GM12878 (cell line): Measurements from ENCODE around the gene GPR107. TPM values are rescaled to one million over a fixed set of nuclear protein-coding genes. Genes with fewer than 3 reads are reported as not detected.
A peak's percentile ranks its signal among the peaks of the same experiment; 100 is the strongest.

ENCODE experiments used
- BCL11A ChIP-seq: IDR thresholded peaks from 2 replicates; pipeline ENCODE4 v1.6.1; 2011; ENCODE audit warnings: low read depth, low read length
- CHD2 ChIP-seq: IDR thresholded peaks from 2 replicates; pipeline ENCODE4 v1.6.1; 2011; ENCODE audit warnings: low read depth, low read length, improper control_type of control experiment, borderline replicate concordance
- CREB1 ChIP-seq: IDR thresholded peaks from 2 replicates; pipeline ENCODE4 v1.6.1; 2012; ENCODE audit warnings: low read depth, mild to moderate bottlenecking, inconsistent platforms
- EP300 ChIP-seq, 2 experiments: fragments of 150-350 bp in 1 of 2; IDR thresholded peaks; 2 replicates each; pipeline ENCODE4 v1.6.1; 2011 to 2012; ENCODE audit warnings: low read depth in 2 of 2, low read length in 2 of 2, borderline replicate concordance in 1 of 2, improper control_type of control experiment in 1 of 2, inconsistent platforms in 1 of 2; ENCODE audit not compliant: control insufficient read depth in 1 of 2
- FOXK2 ChIP-seq: fragments of 450-650 bp; IDR thresholded peaks from 2 replicates; pipeline ENCODE4 v1.6.1; 2017; ENCODE audit warnings: mild to moderate bottlenecking, moderate library complexity
- HDGF ChIP-seq: fragments of 450-650 bp; IDR thresholded peaks from 2 replicates; pipeline ENCODE4 v1.6.1; 2016; ENCODE audit warnings: antibody characterized with exemption
- JUNB ChIP-seq: IDR thresholded peaks from 2 replicates; pipeline ENCODE4 v1.6.1; 2016; ENCODE audit warnings: antibody characterized with exemption, mild to moderate bottlenecking
- MLLT1 ChIP-seq: fragments of 450-650 bp; IDR thresholded peaks from 2 replicates; pipeline ENCODE4 v1.6.1; 2016; ENCODE audit warnings: mild to moderate bottlenecking
- NBN ChIP-seq: fragments of 450-650 bp; IDR thresholded peaks from 2 replicates; pipeline ENCODE4 v1.6.1; 2016
- NFYA ChIP-seq: IDR thresholded peaks from 2 replicates; pipeline ENCODE4 v1.6.1; 2011; ENCODE audit warnings: low read depth, mild to moderate bottlenecking, low read length, improper control_type of control experiment, borderline replicate concordance
- PAX5 ChIP-seq: IDR thresholded peaks from 2 replicates; pipeline ENCODE4 v1.6.1; 2011; ENCODE audit warnings: low read depth, low read length, borderline replicate concordance
- RAD51 ChIP-seq: fragments of 450-650 bp; IDR thresholded peaks from 2 replicates; pipeline ENCODE4 v1.6.1; 2016; ENCODE audit warnings: moderate library complexity, mild to moderate bottlenecking, inconsistent platforms
- SMAD5 ChIP-seq: IDR thresholded peaks from 2 replicates; pipeline ENCODE4 v1.6.1; 2016; ENCODE audit warnings: antibody characterized with exemption, low read depth
- TCF12 ChIP-seq: IDR thresholded peaks from 2 replicates; pipeline ENCODE4 v1.6.1; 2011; ENCODE audit warnings: low read depth, mild to moderate bottlenecking, low read length
- USF2 ChIP-seq: IDR thresholded peaks from 2 replicates; pipeline ENCODE4 v1.6.1; 2011; ENCODE audit warnings: low read depth, low read length, improper control_type of control experiment, borderline replicate concordance
- ZNF217 ChIP-seq: fragments of 450-650 bp; IDR thresholded peaks from 2 replicates; pipeline ENCODE4 v1.6.1; 2017; ENCODE audit warnings: antibody characterized with exemption, mild to moderate bottlenecking
- polyA plus RNA-seq, 11 experiments: library from polyadenylated mRNA; depleted of rRNA in 4 of 11; unstranded in 6 of 11; stranded (reverse) in 5 of 11; fragments of >200 nt; fragmentation: Nextera tagmentation in 4 of 11; fragmentation: Illumina TruSeq in 1 of 11; extraction: Ambion mirVana in 4 of 11; extraction: Trizol in 1 of 11; gene quantifications; 1 replicate in 1 of 11; 2 replicates in 10 of 11; pipeline versions ENCODE4 v1.2.1 to v1.2.3, GENCODE V29; 2011 to 2016; ENCODE audit warnings: inconsistent platforms in 2 of 11, missing spikeins in 2 of 11, low read depth in 1 of 11
- total RNA-seq, 4 experiments: library from RNA; depleted of rRNA in 3 of 4; stranded (reverse); fragments of >200 nt in 3 of 4; fragmentation: Illumina TruSeq in 1 of 4; extraction: Trizol in 1 of 4; gene quantifications; 2 replicates each; pipeline versions ENCODE4 v1.2.1 to v1.2.3, GENCODE V29; 2013 to 2021
- TF ChIP-seq, protein P1 (sequence below): fragments of 450-650 bp; formaldehyde crosslinking; IDR thresholded peaks from 2 replicates; pipeline ENCODE4 v1.5.0; 2022; ENCODE audit warnings: mild to moderate bottlenecking, missing genetic modification characterization
- TF ChIP-seq, protein P2 (sequence below): fragments of 450-650 bp; formaldehyde crosslinking; IDR thresholded peaks from 2 replicates; pipeline ENCODE4 v1.4.0; 2020; ENCODE audit warnings: mild to moderate bottlenecking, moderate library complexity
- TF ChIP-seq, protein P3 (sequence below): fragments of 450-650 bp; IDR thresholded peaks from 2 replicates; pipeline ENCODE4 v1.6.1; 2014; ENCODE audit warnings: mild to moderate bottlenecking

Gene GPR107
- total and polyA plus RNA-seq, 10 of the 15 experiments (the other 5 are each of a cell fraction or from before 2014, with no cell fraction given): 2.7 to 21.4 (median 10.6) TPM

- TF ChIP-seq RAD51 (0 out of 2 replicates have a peak, but pooled peaks have one; percentile 23), SMAD5 (no peak), PAX5 (peak; percentile 85), USF2 (no peak), CREB1 (peak; percentile 92), TCF12 (peak; percentile 59; the same call in 1 of the 2 replicates), EP300 (IDR thresholded peaks at IDR 0.05; ENCODE audit: borderline replicate concordance in 1 of 2, control insufficient read depth in 1 of 2, low read depth in 2 of 2, low read length in 2 of 2) (peak; percentile 96 to 98; a peak in 3 of 4 replicates), CHD2 (peak; percentile 34; the same call in 1 of the 2 replicates), HDGF (0 out of 2 replicates have a peak, but pooled peaks have one; percentile 16), BCL11A (peak; percentile 96), ZNF217 (no peak), NBN (peak; percentile 85; the same call in 1 of the 2 replicates), NFYA (no peak), JUNB (peak; percentile 86), FOXK2 (no peak), MLLT1 (0 out of 2 replicates have a peak, but pooled peaks have one; percentile 34)
- TF ChIP-seq, protein P1, sequence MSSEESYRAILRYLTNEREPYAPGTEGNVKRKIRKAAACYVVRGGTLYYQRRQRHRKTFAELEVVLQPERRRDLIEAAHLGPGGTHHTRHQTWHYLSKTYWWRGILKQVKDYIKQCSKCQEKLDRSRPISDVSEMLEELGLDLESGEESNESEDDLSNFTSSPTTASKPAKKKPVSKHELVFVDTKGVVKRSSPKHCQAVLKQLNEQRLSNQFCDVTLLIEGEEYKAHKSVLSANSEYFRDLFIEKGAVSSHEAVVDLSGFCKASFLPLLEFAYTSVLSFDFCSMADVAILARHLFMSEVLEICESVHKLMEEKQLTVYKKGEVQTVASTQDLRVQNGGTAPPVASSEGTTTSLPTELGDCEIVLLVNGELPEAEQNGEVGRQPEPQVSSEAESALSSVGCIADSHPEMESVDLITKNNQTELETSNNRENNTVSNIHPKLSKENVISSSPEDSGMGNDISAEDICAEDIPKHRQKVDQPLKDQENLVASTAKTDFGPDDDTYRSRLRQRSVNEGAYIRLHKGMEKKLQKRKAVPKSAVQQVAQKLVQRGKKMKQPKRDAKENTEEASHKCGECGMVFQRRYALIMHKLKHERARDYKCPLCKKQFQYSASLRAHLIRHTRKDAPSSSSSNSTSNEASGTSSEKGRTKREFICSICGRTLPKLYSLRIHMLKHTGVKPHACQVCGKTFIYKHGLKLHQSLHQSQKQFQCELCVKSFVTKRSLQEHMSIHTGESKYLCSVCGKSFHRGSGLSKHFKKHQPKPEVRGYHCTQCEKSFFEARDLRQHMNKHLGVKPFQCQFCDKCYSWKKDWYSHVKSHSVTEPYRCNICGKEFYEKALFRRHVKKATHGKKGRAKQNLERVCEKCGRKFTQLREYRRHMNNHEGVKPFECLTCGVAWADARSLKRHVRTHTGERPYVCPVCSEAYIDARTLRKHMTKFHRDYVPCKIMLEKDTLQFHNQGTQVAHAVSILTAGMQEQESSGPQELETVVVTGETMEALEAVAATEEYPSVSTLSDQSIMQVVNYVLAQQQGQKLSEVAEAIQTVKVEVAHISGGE (CRISPR knock-in tag): no peak
- TF ChIP-seq, protein P2, sequence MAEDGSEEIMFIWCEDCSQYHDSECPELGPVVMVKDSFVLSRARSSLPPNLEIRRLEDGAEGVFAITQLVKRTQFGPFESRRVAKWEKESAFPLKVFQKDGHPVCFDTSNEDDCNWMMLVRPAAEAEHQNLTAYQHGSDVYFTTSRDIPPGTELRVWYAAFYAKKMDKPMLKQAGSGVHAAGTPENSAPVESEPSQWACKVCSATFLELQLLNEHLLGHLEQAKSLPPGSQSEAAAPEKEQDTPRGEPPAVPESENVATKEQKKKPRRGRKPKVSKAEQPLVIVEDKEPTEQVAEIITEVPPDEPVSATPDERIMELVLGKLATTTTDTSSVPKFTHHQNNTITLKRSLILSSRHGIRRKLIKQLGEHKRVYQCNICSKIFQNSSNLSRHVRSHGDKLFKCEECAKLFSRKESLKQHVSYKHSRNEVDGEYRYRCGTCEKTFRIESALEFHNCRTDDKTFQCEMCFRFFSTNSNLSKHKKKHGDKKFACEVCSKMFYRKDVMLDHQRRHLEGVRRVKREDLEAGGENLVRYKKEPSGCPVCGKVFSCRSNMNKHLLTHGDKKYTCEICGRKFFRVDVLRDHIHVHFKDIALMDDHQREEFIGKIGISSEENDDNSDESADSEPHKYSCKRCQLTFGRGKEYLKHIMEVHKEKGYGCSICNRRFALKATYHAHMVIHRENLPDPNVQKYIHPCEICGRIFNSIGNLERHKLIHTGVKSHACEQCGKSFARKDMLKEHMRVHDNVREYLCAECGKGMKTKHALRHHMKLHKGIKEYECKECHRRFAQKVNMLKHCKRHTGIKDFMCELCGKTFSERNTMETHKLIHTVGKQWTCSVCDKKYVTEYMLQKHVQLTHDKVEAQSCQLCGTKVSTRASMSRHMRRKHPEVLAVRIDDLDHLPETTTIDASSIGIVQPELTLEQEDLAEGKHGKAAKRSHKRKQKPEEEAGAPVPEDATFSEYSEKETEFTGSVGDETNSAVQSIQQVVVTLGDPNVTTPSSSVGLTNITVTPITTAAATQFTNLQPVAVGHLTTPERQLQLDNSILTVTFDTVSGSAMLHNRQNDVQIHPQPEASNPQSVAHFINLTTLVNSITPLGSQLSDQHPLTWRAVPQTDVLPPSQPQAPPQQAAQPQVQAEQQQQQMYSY: no peak
- TF ChIP-seq, protein P3, sequence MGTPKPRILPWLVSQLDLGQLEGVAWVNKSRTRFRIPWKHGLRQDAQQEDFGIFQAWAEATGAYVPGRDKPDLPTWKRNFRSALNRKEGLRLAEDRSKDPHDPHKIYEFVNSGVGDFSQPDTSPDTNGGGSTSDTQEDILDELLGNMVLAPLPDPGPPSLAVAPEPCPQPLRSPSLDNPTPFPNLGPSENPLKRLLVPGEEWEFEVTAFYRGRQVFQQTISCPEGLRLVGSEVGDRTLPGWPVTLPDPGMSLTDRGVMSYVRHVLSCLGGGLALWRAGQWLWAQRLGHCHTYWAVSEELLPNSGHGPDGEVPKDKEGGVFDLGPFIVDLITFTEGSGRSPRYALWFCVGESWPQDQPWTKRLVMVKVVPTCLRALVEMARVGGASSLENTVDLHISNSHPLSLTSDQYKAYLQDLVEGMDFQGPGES: no peak
These were observed 75.2 kb downstream of the GPR107 start (continued) for GRCh38 chr9:130128733-130129431.
